GM15510 (cell line): Measurements from ENCODE around the gene TEX51.

Experiments used
- POLR2A ChIP-seq: IDR thresholded peaks from 3 replicates; pipeline ENCODE4 v1.6.1; 2011; ENCODE audit warnings: borderline replicate concordance; ENCODE audit not compliant: insufficient read length; ENCODE audit errors: extremely low read depth

TEX51 gene

GRCh38 chr2:126863336-126864015 lies 35.2 kb upstream of the TEX51 start:
- TF ChIP-seq POLR2A: no peak

GRCh38 chr2:126864861-126865260 lies 33.8 kb upstream of the TEX51 start:
- no peak for TF ChIP-seq POLR2A

GRCh38 chr2:126866451-126866850 lies 32.2 kb upstream of the TEX51 start:
- TF ChIP-seq POLR2A: no peak

- no peak for TF ChIP-seq POLR2A
Observed at GRCh38 chr2:126874961-126875360, 23.7 kb upstream of the TEX51 start.

- TF ChIP-seq POLR2A: no peak
Observed at GRCh38 chr2:126876631-126877030, 22.1 kb upstream of the TEX51 start.

GRCh38 chr2:126877041-126877440 lies 21.6 kb upstream of the TEX51 start:
- no peak for TF ChIP-seq POLR2A

GRCh38 chr2:126877861-126878565 lies 20.7 kb upstream of the TEX51 start:
- no peak for TF ChIP-seq POLR2A

- TF ChIP-seq POLR2A: no peak
Observed at GRCh38 chr2:126878601-126879000, 20.1 kb upstream of the TEX51 start.

- TF ChIP-seq POLR2A: no peak
Observed at GRCh38 chr2:126879348-126880298, 19.1 kb upstream of the TEX51 start.

GRCh38 chr2:126880324-126880723 lies 18.4 kb upstream of the TEX51 start:
- no peak for TF ChIP-seq POLR2A

GRCh38 chr2:126880817-126881216 lies 17.9 kb upstream of the TEX51 start:
- no peak for TF ChIP-seq POLR2A

GRCh38 chr2:126881591-126881990 lies 17.1 kb upstream of the TEX51 start:
- no peak for TF ChIP-seq POLR2A

- TF ChIP-seq POLR2A: no peak
Observed at GRCh38 chr2:126882181-126882580, 16.5 kb upstream of the TEX51 start.

- no peak for TF ChIP-seq POLR2A
Observed at GRCh38 chr2:126882736-126883665, 15.7 kb upstream of the TEX51 start.
